OCI-LY1 (cell line): ENCODE data around the gene TMEM212.

ENCODE experiments used
- H2AFZ ChIP-seq: fragments of 200-600 bp; sonication (generic), shearing (Covaris generic); 2 replicates; pipeline ENCODE4 v1.6.0; 2014; ENCODE audit warnings: antibody characterized with exemption, mild to moderate bottlenecking, low read length
- H3F3A ChIP-seq: fragments of 200-600 bp; sonication (generic), shearing (Covaris generic); 2 replicates; pipeline ENCODE4 v1.6.0; 2014; ENCODE audit warnings: mild to moderate bottlenecking, antibody characterized with exemption, low read length, moderate library complexity; ENCODE audit not compliant: insufficient read depth
- H3K27ac ChIP-seq: fragments of 200-600 bp; sonication (generic); 2 replicates; pipeline ENCODE4 v1.5.1; 2014; ENCODE audit warnings: low read length, mixed run types, mild to moderate bottlenecking, low read depth; ENCODE audit not compliant: poor library complexity, severe bottlenecking
- H3K27me3 ChIP-seq: fragments of 200-600 bp; sonication (generic); 2 replicates; pipeline ENCODE4 v1.6.0; 2014; ENCODE audit warnings: antibody characterized with exemption, mild to moderate bottlenecking, low read length, moderate library complexity; ENCODE audit not compliant: insufficient read depth
- H3K36me3 ChIP-seq: fragments of 200-600 bp; sonication (generic); 2 replicates; pipeline ENCODE4 v1.6.1; 2014; ENCODE audit warnings: mild to moderate bottlenecking, antibody characterized with exemption, low read length, moderate library complexity, mixed read lengths; ENCODE audit not compliant: insufficient read depth
- H3K4me1 ChIP-seq: fragments of 200-600 bp; sonication (generic); 2 replicates; pipeline ENCODE4 v1.5.1; 2014; ENCODE audit warnings: mild to moderate bottlenecking, low read length, moderate library complexity; ENCODE audit not compliant: insufficient read depth, severe bottlenecking
- H3K4me2 ChIP-seq: fragments of 200-600 bp; sonication (generic), shearing (Covaris generic); 2 replicates; pipeline ENCODE4 v1.6.1; 2014; ENCODE audit warnings: low read length
- H3K4me3 ChIP-seq: fragments of 200-600 bp; sonication (generic); 2 replicates; pipeline ENCODE4 v1.5.1; 2014; ENCODE audit warnings: low read length, low read depth, mild to moderate bottlenecking, mixed read lengths; ENCODE audit not compliant: poor library complexity, severe bottlenecking
- H3K79me2 ChIP-seq: fragments of 200-600 bp; shearing (Covaris generic); 2 replicates; pipeline ENCODE4 v1.6.1; 2016; ENCODE audit warnings: mixed run types, low read length, mixed read lengths; ENCODE audit not compliant: insufficient read depth
- H3K9ac ChIP-seq: fragments of 200-600 bp; sonication (generic), shearing (Covaris generic); 2 replicates; pipeline ENCODE4 v1.6.1; 2014; ENCODE audit warnings: mild to moderate bottlenecking, low read length, mixed read lengths
- H3K9me2 ChIP-seq: fragments of 200-600 bp; sonication (generic), shearing (Covaris generic); 2 replicates; pipeline ENCODE4 v1.6.1; 2014; ENCODE audit warnings: low read depth, mild to moderate bottlenecking, low read length, mixed read lengths
- H3K9me3 ChIP-seq: fragments of 200-600 bp; shearing (Covaris generic); 2 replicates; pipeline ENCODE4 v1.6.1; 2014; ENCODE audit warnings: low read length, mixed read lengths
- H4K20me1 ChIP-seq: fragments of 200-600 bp; sonication (generic), shearing (Covaris generic); 2 replicates; pipeline ENCODE4 v1.6.0; 2016; ENCODE audit warnings: mild to moderate bottlenecking, low read length; ENCODE audit not compliant: insufficient read depth
- CTCF ChIP-seq: fragments of 200-600 bp; sonication (generic), shearing (Covaris generic); IDR thresholded peaks from 2 replicates; pipeline ENCODE4 v1.5.1; 2017; ENCODE audit warnings: mild to moderate bottlenecking, antibody characterized with exemption, low read length, moderate library complexity, mixed read lengths
- EZH2 ChIP-seq: fragments of 200-600 bp; sonication (generic), shearing (Covaris generic); IDR thresholded peaks from 2 replicates; pipeline ENCODE4 v1.8.0; 2017; ENCODE audit warnings: borderline replicate concordance, mixed run types, mild to moderate bottlenecking, antibody characterized with exemption, low read length, moderate library complexity, mixed read lengths

TMEM212 gene

GRCh38 chr3:171797873-171798272 lies 45.3 kb upstream of the TMEM212 start:
- TF ChIP-seq EZH2 (no peak), CTCF (no peak)
- Histone ChIP-seq H3F3A (no peaks in the 10 kb centered on the region), H3K27me3 (no peaks in the 10 kb centered on the region), H3K36me3 (no peaks in the 10 kb centered on the region), H2AFZ (no peak overlapping the region), H4K20me1 (no peaks in the 10 kb centered on the region), H3K9ac (no peak overlapping the region), H3K79me2 (no peaks in the 10 kb centered on the region), H3K27ac (no peak overlapping the region), H3K4me3 (no peak overlapping the region), H3K9me2 (no peaks in the 10 kb centered on the region), H3K4me1 (no peaks in the 10 kb centered on the region), H3K9me3 (no peaks in the 10 kb centered on the region), H3K4me2 (no peak overlapping the region)

GRCh38 chr3:171799501-171799900 lies 43.6 kb upstream of the TMEM212 start:
- no peak overlapping the region for H3K4me2 ChIP-seq
- H3F3A ChIP-seq: no peaks in the 10 kb centered on the region
- no peak overlapping the region for H3K9ac ChIP-seq
- H3K27ac ChIP-seq: no peak overlapping the region
- no peaks in the 10 kb centered on the region for H4K20me1 ChIP-seq
- H2AFZ ChIP-seq: no peak overlapping the region
- H3K4me3 ChIP-seq: no peak overlapping the region
- no peaks in the 10 kb centered on the region for H3K9me2 ChIP-seq
- TF ChIP-seq EZH2 (no peak), CTCF (no peak)
- no peaks in the 10 kb centered on the region for H3K36me3 ChIP-seq
- H3K79me2 ChIP-seq: no peaks in the 10 kb centered on the region
- H3K27me3 ChIP-seq: no peaks in the 10 kb centered on the region
- no peaks in the 10 kb centered on the region for H3K9me3 ChIP-seq
- H3K4me1 ChIP-seq: no peaks in the 10 kb centered on the region

GRCh38 chr3:171801738-171802589 lies 41.2 kb upstream of the TMEM212 start:
- TF ChIP-seq CTCF (no peak), EZH2 (no peak)
- no peaks in the 10 kb centered on the region for H3K27me3 ChIP-seq
- H4K20me1 ChIP-seq: no peaks in the 10 kb centered on the region
- H2AFZ ChIP-seq: no peak overlapping the region
- H3K9ac ChIP-seq: no peak overlapping the region
- H3K79me2 ChIP-seq: no peaks in the 10 kb centered on the region
- no peaks in the 10 kb centered on the region for H3K36me3 ChIP-seq
- H3F3A ChIP-seq: no peaks in the 10 kb centered on the region
- H3K4me2 ChIP-seq: no peak overlapping the region
- H3K9me2 ChIP-seq: no peaks in the 10 kb centered on the region
- H3K9me3 ChIP-seq: no peaks in the 10 kb centered on the region
- no peaks in the 10 kb centered on the region for H3K4me1 ChIP-seq
- H3K27ac ChIP-seq: no peak overlapping the region
- H3K4me3 ChIP-seq: no peak overlapping the region
